Dermis microvascular lymphatic vessel endothelial cell (primary cell): Measurements from ENCODE around the gene SCN1B. TPM values are rescaled to one million over a fixed set of nuclear protein-coding genes. Genes with fewer than 3 reads are reported as not detected.
"Not testable (repeated sequence)": the region's sequence is repeated elsewhere in the genome, so short reads cannot be mapped to it uniquely, and the experiment has no call there.

Experiments used
- DNase-seq, 2 donors: peaks; one replicate each; pipeline versions ENCODE4 v3.0.0 to v3.0.0-alpha.2; 2010; ENCODE audit warnings: low read depth in 2 of 2
- total RNA-seq: library from RNA; depleted of rRNA; stranded (reverse); fragments of >200 nt; gene quantifications from 2 replicates; pipeline ENCODE4 v1.2.1, GENCODE V29; 2014

SCN1B gene
- total RNA-seq, 1 donor from 2014 or later = 5.0 TPM

DNA sequence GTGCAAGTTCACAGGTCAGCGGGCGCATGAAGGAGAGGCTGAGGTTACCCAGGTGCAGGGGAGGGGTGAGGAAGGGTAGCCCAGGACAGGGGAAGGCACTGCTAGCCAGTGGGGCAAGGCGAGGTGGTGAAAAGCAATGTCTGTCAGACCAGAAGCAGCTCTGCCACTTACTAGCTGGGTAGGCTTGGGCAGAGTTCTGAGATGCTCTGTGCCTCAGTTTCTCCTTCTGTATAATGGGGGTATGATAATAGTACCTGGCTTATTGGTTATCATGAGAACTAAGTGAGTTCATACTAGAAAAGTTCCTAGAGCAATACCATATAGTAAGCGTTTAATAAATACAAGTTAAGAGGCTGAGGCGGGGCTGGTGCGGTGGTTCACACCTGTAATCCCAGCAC, 14.3 kb upstream of the SCN1B start:
- no peak for DNase-seq

DNA sequence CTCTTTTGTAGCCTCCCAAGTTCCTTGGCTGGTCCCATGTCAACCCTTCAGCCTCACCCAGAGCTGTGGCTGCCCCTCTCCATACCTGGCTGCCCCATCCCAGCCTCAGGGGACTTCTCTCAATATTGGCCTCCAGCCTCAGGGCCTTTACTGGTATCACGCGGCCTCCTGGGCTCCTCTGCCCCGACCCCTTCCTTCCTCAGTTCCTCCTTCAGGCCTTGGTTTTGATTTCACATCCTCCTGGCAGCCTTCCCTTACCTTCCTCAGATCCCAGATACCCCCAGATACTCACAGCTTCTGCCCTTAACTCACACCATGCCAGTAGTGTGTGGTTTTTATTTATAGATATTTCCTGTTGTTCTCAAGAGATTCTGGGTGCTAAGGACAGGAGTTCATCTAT, 12.8 kb upstream of the SCN1B start:
- no peak for DNase-seq

DNA sequence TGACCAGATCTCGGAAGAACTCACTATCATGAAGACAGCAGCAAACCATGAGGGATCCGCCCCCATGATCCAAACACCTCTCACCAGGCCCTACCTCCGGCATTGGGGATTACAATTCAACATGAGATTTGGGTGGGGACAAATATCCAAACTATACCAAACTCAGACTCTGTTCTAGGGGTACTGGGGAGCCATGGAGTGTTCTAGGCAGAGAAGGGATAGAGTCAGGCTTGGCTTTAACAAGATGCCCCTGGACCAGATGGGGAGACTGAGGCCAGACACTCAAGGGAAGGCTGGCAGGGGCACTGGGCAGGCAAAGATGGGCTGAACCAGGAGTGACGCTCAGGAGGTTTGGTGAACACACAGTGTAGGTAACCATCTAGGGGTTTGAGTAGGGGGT, 11.9 kb upstream of the SCN1B start:
- DNase-seq = no peak

- DNase-seq = no peak
Measured at GRCh38 chr19:35019144-35019543, 11.1 kb upstream of the SCN1B start.

DNA sequence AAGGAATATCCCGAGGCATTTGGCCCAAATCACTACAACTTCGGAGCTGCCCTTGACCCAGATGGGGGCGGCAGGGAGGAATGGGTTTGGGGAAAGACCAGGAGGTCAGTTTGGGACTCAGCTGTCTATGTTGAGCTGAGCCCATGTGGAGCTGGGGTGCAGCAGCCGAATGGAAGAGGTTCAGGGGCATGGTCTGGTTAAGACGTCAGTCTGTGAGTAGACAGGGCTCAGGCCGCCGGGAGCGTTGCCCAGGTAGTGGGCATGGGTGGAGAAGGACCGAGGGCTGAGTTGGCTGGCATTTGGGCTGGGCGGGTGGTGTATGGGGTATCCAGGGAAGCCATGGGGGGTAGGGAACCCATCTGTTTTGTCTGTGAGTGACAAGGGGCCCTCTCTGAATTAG, 9.3 kb upstream of the SCN1B start:
- DNase-seq = no peak

GRCh38 chr19:35021596-35021995, 8.7 kb upstream of the SCN1B start:
- DNase-seq = no peak

DNA sequence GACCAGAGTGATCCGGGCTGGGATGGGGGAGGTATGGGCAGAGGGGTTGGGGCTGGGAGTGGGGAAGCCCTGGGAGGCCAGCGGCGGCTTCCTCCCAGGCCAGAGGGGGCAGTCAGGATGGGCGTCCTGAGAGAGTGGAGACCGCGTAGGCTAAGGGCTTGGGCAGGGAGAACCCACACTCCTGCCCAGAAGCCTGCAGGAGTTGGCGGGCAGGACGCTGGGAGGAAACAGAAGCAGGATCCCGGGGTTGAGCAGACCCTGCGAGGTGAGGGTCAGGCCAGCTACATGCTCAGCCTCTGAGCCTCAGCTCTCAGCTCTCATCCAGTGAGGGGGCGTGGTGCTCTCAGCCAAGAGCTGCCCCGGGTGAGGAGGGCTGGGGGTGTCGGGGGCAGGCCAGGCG, 7.8 kb upstream of the SCN1B start:
- no peak for DNase-seq

DNA sequence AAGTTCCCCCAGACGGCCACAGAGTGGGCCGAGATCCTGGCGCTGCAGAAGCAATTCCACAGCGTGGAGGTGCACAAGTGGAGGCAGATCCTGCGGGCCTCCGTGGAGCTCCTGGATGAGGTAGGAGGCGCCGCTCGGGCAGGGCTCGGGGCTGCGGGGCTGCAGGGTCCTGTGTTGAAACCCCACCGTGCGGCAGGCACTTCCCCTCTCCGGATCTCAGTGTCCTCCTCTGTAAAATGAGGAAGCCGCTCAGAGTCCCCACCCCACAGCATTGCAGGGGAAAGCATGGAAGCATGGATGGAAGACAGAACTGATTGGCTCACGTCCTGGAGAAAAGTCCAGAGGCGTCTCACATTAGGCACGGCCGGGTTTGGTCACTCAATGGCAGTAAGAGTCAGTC, 6.8 kb upstream of the SCN1B start:
- DNase-seq = no peak

DNA sequence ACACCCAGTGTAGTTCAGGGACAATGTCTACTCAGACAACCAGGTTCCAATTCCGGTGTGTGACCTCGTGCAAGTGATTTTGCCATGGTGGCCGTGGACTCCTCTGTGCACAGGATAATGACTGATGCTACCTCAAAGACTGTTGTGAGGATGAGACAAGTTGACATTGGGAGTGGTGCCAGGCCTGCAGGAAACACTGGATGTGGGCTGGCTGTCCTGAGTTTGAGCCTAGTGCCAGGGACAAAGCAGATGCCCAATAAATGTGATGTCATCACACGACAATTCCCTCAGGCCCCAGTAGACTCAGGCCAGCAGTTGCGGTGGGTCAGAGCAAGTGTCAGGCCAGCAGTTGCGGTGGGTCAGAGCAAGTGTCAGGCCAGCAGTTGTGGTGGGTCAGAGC, 6.2 kb upstream of the SCN1B start:
- no peak for DNase-seq

DNA sequence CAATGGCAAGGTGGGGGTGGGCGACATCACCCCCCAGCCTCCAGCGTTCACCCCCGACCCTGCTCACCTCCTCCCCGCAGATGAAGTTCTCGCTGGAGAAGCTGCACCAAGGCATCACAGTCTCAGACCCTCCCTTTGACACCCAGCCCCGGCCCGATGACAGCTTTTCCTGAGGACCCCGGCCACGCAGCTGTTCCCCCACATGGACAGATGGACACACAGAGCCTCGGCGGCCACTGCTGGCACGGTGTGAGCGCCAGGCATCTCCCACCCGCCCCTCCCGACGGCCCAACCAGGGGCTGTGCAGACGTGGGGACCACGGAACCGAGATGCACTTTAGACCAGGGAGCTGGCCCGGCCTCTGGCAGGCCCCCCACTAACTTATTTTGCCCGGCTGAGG, 4.3 kb upstream of the SCN1B start:
- DNase-seq = no peak

GRCh38 chr19:35026418-35026817, 3.9 kb upstream of the SCN1B start:
- DNase-seq = no peak

- DNase-seq = no peak
Measured at GRCh38 chr19:35027009-35027408, 3.3 kb upstream of the SCN1B start.

GRCh38 chr19:35027851-35028599, 2.2 kb upstream of the SCN1B start:
- no peak for DNase-seq

- DNase-seq = not testable (repeated sequence)
Measured at GRCh38 chr19:35028600-35028885, 1.7 kb upstream of the SCN1B start.

GRCh38 chr19:35029275-35029736, 964 bp upstream of the SCN1B start:
- DNase-seq = not testable (repeated sequence)

- no peak for DNase-seq
Measured at GRCh38 chr19:35029737-35030256, 473 bp upstream of the SCN1B start.

DNA sequence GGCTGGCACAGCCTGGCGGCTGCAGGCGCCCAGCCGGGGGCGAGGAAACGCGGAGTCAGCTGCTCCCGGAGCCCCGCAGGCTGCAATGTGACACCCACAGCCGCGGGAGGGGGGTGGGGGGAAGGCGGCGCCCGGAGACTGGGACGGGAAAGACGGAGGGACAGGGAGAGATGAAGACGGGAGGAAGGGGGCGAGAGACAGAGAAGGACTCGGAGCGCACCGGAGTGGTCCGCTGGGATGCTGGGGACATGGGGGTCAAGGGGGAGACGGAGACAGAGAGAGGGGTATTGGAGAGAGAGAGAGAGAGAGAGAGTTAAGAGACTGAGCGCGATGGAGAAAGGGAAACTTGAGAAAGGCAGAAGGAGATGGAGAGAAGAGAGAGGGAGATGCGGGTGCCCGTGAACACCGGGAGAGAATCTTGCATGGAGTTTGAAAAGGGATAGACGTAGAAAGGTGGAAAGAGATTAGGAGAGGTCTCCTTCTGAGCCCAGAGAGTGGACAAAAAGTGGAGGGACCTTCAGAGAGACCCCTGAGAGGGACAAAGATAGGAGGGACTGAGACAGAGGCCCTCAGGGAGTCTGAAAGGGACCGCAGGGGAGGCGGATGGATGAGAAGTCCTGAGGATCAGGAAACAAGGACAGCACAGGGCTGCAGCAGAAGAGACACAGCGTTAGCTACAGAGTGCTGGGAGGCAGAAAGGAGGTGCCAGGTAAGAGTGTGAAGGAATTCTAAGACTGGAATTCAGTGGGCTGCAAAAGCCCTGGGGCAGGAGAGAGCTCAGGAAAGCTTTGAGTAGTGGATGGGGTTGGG, 1.0 kb downstream of the SCN1B start:
- peak in 1 of 2 donors; percentile 21 for DNase-seq

DNA sequence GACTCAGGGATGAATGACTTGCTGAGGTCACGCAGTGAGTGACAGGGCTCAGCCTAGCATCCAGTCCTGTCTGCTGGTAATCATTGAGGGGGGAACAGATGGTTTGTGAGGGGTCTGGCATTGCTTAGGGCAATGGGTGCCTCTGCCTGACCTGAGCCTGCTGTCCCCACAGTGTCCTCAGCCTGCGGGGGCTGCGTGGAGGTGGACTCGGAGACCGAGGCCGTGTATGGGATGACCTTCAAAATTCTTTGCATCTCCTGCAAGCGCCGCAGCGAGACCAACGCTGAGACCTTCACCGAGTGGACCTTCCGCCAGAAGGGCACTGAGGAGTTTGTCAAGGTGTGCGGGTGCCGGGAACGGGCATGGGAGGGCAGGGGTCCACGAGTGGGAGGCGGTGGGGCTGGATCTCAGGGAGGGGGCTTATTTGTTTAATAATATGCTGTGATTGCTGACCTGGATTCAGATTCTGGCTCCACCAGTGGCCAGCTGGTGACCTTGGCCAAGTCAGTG, 2.1 kb downstream of the SCN1B start:
- no peak for DNase-seq

DNA sequence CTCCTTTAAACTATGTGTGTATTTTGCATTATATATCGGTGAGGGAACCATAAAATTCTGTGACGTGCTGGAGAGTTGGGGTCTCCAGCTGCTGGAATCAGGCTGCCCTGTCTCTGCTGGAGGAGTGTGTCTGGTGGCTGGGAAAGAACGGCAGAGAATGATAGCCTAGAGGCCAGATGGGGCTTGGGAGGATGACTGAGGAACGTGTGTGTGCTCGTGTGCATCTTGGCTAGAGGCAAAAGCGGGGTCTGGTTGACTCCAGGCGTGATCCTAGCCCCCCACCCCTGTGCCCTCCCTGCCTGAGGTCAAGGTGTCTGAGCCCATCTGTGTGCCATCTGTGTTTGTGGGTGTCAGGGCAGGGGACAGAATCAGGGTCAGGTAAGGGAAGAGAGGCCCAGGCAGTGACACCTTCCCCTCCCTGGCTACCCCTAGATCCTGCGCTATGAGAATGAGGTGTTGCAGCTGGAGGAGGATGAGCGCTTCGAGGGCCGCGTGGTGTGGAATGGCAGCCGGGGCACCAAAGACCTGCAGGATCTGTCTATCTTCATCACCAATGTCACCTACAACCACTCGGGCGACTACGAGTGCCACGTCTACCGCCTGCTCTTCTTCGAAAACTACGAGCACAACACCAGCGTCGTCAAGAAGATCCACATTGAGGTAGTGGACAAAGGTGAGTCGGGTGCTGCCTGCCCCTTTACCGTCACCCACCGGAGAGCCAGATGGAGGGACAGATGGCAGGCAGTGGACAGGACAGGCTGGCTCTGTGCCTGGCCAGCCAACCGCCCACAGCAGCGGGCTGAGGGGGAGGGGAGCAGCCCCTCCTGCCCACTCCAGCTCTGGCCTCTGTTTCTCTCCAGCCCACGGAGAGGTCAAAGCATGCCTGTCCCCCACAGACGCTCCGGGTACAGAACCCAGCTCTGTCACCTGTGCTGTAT, 3.1 kb downstream of the SCN1B start:
- DNase-seq = no peak

DNA sequence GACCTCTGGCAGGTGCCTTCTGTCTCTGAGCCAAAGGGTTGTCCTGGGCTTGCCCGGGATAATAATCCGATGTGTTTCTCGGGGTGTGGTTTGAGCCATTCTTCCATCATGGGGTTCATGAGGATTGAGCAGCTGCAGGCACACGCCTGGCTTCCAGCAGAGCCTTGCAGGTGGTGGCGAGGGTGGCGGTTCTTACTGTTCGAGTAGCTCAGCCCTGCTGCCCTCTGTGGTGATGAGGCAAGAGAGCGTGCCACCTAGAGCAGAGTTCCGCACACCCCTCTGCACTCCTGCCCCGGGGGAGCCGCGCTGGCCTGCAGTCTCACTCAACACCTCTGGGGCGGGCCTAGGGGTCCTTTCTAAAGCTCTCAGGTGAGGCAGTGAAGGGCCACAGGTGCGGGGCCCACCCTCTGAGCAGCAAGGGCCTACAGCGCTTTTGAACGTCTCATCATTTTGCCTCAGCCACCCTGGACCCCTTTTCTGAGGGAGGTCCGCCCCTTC, 3.8 kb downstream of the SCN1B start:
- no peak for DNase-seq

GRCh38 chr19:35034588-35035382, 4.5 kb downstream of the SCN1B start:
- no peak for DNase-seq
